ENCODE data around the gene NFASC.

GRCh38 chr1:204872262-204872881 lies 1.7 kb downstream of the NFASC start:
- TF ChIP-seq CTCF (IDR thresholded peaks at IDR 0.05) (no peak), POLR2A (IDR thresholded peaks at IDR 0.05) (no peak)

Measured in adrenal gland (tissue), 5 donors.